Omental fat pad (tissue), 4 donors: ENCODE measurements around the gene CLASP1. TPM values are rescaled to one million over a fixed set of nuclear protein-coding genes. Genes with fewer than 3 reads are reported as not detected.
"Not testable (repeated sequence)": the region's sequence is repeated elsewhere in the genome, so short reads cannot be mapped to it uniquely, and the experiment has no call there.

Source experiments
- ATAC-seq: fragments of 150-250 bp; one replicate; pipeline ENCODE4 v1.9.1; 2016; ENCODE audit warnings: mild to moderate bottlenecking, moderate library complexity; ENCODE audit not compliant: low FRiP score
- DNase-seq: peaks from one replicate; pipeline ENCODE4 v3.0.0-alpha.2; 2019; ENCODE audit warnings: low spot score
- total RNA-seq, 4 donors: library from RNA; depleted of rRNA; stranded (reverse); fragments of >200 nt; gene quantifications; one replicate each; pipeline ENCODE4 v1.1.0, GENCODE V29; 2016
- TF ChIP-seq, protein P1 (sequence below), 3 donors: fragments of 450-650 bp; IDR thresholded peaks; one replicate each; pipeline ENCODE4 v1.5.1; 2016 to 2017; ENCODE audit warnings: antibody characterized with exemption in 3 of 3, mild to moderate bottlenecking in 3 of 3, moderate library complexity in 2 of 3

The CLASP1 gene
- total RNA-seq, 4 donors from 2014 or later: 56.2 to 114 (median 64.5) TPM

DNA sequence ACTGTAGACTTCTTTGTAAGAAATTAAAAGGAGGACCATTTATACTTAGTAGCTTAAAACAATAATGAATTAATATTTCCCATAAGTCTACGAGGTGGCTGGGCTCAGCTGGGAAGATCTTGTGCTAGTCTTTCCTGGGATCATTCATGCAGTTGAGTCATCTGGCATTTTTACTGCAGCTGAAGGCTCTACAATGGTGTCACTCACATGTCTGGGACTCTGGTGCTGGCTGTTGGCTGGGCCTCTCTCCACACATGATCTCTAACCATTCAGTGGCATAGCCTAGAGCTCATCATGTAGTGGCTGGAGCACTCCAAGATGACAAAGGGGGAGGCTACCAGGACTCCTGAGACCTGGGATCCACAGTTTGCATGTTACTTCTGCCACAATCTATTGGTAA lies 35.5 kb downstream of the CLASP1 start:
- TF ChIP-seq, protein P1, sequence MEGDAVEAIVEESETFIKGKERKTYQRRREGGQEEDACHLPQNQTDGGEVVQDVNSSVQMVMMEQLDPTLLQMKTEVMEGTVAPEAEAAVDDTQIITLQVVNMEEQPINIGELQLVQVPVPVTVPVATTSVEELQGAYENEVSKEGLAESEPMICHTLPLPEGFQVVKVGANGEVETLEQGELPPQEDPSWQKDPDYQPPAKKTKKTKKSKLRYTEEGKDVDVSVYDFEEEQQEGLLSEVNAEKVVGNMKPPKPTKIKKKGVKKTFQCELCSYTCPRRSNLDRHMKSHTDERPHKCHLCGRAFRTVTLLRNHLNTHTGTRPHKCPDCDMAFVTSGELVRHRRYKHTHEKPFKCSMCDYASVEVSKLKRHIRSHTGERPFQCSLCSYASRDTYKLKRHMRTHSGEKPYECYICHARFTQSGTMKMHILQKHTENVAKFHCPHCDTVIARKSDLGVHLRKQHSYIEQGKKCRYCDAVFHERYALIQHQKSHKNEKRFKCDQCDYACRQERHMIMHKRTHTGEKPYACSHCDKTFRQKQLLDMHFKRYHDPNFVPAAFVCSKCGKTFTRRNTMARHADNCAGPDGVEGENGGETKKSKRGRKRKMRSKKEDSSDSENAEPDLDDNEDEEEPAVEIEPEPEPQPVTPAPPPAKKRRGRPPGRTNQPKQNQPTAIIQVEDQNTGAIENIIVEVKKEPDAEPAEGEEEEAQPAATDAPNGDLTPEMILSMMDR (IDR thresholded peaks at IDR 0.05): no peak
- DNase-seq: no peak
- ATAC-seq: no peak

DNA sequence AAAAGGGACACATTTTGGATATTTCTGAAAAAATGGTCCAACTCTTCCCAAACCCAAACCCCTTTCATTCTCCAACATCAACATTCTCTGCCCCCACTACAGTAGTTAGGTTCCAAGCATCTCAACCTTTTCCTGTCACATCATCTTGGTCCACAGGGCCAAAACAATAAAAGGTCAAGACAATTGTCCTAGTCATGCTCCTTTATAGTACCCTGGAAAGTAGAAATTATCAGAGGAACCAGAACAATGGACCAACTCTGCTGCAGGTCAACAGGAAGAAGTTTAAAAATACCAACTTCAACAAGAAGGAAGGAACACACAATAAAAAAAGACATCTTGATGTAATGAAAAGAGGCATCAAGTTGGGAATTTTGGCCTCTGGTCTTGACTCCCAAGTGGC lies 36.1 kb downstream of the CLASP1 start:
- TF ChIP-seq, protein P1 (IDR thresholded peaks at IDR 0.05): no peak

DNA sequence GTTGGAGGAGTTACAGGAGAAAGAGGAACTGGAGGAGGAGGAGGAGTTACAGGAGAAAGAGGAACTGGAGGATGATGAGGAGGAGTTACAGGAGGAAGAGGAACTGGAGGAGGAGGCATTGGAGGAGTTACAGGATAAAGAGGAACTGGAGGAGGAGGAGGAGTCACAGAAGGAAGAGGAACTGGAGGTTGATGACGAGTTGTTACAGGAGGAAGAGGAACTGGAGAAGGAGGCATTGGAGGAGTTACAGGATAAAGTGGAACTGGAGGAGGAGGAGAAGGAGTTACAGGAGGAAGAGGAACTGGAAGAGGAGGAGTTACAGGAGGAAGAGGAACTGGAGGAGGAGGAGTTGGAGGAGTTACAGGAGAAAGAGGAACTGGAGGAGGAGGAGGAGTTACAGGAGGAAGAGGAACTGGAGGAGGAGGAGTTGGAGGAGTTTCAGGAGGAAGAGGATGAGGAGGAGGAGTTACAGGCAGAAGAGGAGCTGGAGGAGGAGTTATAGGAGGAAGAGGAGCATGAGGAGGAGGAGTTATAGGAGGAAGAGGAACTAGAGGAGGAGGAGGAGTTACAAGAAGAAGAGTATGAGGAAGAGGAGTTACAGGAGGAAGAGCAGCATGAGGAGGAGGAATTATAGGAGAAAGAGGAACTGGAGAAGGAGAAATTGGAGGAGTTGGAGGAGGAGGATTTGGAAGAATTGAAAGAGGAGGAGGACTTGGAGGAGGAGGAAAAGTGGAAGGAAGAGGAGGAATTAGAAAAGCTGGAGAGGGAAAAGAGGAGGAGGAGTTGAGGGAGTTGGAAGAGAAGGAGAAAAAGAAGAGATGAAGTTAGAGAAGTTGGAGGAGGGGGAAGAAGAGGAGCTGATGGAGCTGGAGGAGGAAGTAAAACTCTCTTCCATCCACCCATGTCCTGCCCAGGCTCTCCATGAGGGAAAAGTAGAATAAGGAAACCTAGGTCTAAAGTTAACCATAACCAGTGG lies 37.2 kb downstream of the CLASP1 start:
- DNase-seq (no peak), ATAC-seq (no peak)
- TF ChIP-seq, protein P1 (IDR thresholded peaks at IDR 0.05): no peak

More for the DNA sequence above, 36.1 kb downstream of the CLASP1 start:
- ATAC-seq: no peak
- no peak for DNase-seq

DNA sequence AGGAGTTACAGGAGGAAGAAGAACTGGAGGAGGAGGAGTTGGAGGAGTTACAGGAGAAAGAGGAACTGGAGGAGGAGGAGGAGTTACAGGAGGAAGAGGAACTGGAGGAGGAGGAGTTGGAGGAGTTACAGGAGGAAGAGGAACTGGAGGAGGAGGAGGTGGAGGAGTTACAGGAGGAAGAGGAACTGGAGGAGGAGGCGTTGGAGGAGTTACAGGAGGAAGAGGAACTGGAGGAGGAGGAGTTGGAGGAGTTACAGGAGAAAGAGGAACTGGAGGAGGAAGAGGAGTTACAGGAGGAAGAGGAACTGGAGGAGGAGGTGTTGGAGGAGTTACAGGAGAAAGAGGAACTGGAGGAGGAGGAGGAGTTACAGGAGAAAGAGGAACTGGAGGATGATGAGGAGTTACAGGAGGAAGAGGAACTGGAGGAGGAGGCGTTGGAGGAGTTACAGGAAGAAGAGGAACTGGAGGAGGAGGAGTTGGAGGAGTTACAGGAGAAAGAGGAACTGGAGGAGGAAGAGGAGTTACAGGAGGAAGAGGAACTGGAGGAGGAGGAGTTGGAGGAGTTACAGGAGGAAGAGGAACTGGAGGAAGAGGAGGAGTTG lies 38.1 kb downstream of the CLASP1 start:
- DNase-seq, ATAC-seq: not testable (repeated sequence)

DNA sequence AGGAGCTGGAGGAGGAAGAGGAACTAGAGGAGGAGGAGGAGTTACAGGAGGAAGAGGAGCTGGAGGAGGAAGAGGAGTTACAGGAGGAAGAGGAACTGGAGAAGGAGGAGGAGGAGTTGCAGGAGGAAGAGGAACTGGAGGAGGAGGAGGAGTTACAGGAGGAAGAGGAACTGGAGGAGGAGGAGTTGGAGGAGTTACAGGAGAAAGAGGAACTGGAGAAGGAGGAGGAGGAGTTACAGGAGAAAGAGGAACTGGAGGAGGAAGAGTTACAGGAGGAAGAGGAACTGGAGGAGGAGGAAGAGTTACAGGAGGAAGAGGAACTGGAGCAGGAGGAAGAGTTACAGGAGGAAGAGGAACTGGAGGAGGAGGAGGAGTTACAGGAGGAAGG lies 38.8 kb downstream of the CLASP1 start:
- DNase-seq, ATAC-seq: not testable (repeated sequence)

DNA sequence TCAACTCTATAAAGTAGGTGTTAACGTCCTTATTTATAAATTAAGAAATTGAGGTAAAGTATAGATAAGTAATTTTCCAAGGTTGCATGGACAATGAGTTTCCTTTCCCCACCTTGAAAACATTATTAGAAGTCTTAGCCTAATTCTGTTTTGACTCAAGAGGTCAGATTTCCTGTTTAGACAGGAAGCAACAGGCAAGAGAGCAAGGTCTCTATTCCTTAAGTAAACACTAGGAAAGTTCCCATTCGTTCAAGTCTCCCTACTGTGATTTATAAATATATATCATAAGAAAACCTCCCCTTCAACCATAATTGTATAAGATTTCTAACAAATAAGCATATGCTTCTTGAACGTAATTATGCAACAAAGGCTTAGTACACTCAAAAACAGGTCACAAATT lies 40.3 kb downstream of the CLASP1 start:
- ATAC-seq (no peak), DNase-seq (no peak)
- TF ChIP-seq, protein P1 (IDR thresholded peaks at IDR 0.05): no peak

- DNase-seq (no peak), ATAC-seq (no peak)
- TF ChIP-seq, protein P1 (IDR thresholded peaks at IDR 0.05): no peak
Measured at GRCh38 chr2:121608367-121608766, 40.9 kb downstream of the CLASP1 start.
